ENCODE measurements around the gene KCNK2. TPM values are rescaled to one million over a fixed set of nuclear protein-coding genes. Genes with fewer than 3 reads are reported as not detected.

KCNK2 gene
- total and polyA plus RNA-seq, 2 of the 4 experiments (the other 2 are of a cell fraction): 45.9 to 86.9 TPM

- Histone ChIP-seq H3K4me3 (ENCODE audit: insufficient read depth, low read depth, low read length) (no peak overlapping the region), H2BK120ac (ENCODE audit: low read depth, low read length) (no peak overlapping the region), H4K20me1 (ENCODE audit: insufficient read depth, low read length) (no peaks in the 10 kb centered on the region), H3K56ac (ENCODE audit: extremely low read depth, insufficient read depth, low read length) (no peak overlapping the region), H2AK5ac (ENCODE audit: low read depth, low read length) (no peak overlapping the region), H4K8ac (ENCODE audit: low read depth in 2 of 2, low read length in 2 of 2) (no peak overlapping the region), H4K91ac (ENCODE audit: insufficient read depth, low read depth, low read length) (no peak overlapping the region), H4K5ac (ENCODE audit: low read depth, low read length) (no peak overlapping the region), H3K23ac (ENCODE audit: low read depth, low read length) (no peak overlapping the region), H3K79me1 (ENCODE audit: low read depth in 1 of 2, low read length in 2 of 2) (no peaks in the 10 kb centered on the region), H3K9me3 (ENCODE audit: control insufficient read depth, insufficient read depth, low read length) (no peaks in the 10 kb centered on the region), H3K4me2 (ENCODE audit: low read depth, low read length) (no peak overlapping the region), H3K14ac (replicated peaks; ENCODE audit: low read depth, low read length) (no peak overlapping the region), H3K18ac (ENCODE audit: low read depth, low read length) (no peak overlapping the region), H2AK9ac (replicated peaks; ENCODE audit: low read depth, low read length, poor library complexity) (no peak overlapping the region), H3K9me1 (ENCODE audit: insufficient read depth, low read length) (no peaks in the 10 kb centered on the region), H2BK15ac (ENCODE audit: low read depth, low read length) (no peak overlapping the region), H2BK20ac (ENCODE audit: low read depth, low read length) (no peak overlapping the region), H3K27me3 (ENCODE audit: control insufficient read depth, insufficient read depth, low read length) (no peaks in the 10 kb centered on the region), H3K9ac (ENCODE audit: low read depth, low read length) (no peak overlapping the region), H3K4me1 (ENCODE audit: control insufficient read depth, insufficient read depth, low read length) (peaks cover under 1% of the 10 kb centered on the region; the same call in 1 of the 2 replicates), H3K36me3 (ENCODE audit: control insufficient read depth, insufficient read depth, low read length) (no peaks in the 10 kb centered on the region), H2AFZ (replicated peaks; ENCODE audit: low read length, poor library complexity) (no peak overlapping the region), H2BK5ac (ENCODE audit: low read depth, low read length, poor library complexity, severe bottlenecking) (no peak overlapping the region), H3K4ac (ENCODE audit: low read depth, low read length) (no peak overlapping the region), H3K27ac (ENCODE audit: insufficient read depth, low read length) (no peak overlapping the region)
- dilution Hi-C loops (cut with HindIII; ENCODE audit: low sequenced_read_pairs, unreplicated experiment): no loop called here
- intact Hi-C loops (cut with micrococcal nuclease): no loop called here
- in situ Hi-C loops (cut with MboI; ENCODE audit: low sequenced_read_pairs): no loop called here
- DNase-seq: peak; percentile 21
- no TSS peak for BruUV-seq (replicated peaks)
- ATAC-seq (ENCODE audit: low read depth): peak; percentile 24; the same call in 1 of the 2 replicates
- WGBS, 2 experiments (ENCODE audit: extremely low coverage in 2 of 2, insufficient read length in 1 of 2): no CpG with 5 or more reads among the region's 3 CpGs
- TF ChIP-seq MXI1 (IDR thresholded peaks at IDR 0.05; ENCODE audit: borderline replicate concordance, low read depth, low read length): no peak
- TF ChIP-seq BHLHE40 (IDR thresholded peaks at IDR 0.05; ENCODE audit: low read depth, low read length): no peak
- TF ChIP-seq CEBPB (IDR thresholded peaks at IDR 0.05; ENCODE audit: low read depth, low read length): no peak
- no peak for TF ChIP-seq MAZ (IDR thresholded peaks at IDR 0.05; ENCODE audit: borderline replicate concordance, low read depth, low read length)
- no peak for TF ChIP-seq MAFK (IDR thresholded peaks at IDR 0.05; ENCODE audit: low read depth, low read length)
- no peak for TF ChIP-seq RCOR1 (IDR thresholded peaks at IDR 0.05; ENCODE audit: insufficient replicate concordance, low read length)
- no peak for TF ChIP-seq CTCF (conservative IDR thresholded peaks at IDR 0.05; ENCODE audit: low read depth, low read length)
- TF ChIP-seq SMC3 (IDR thresholded peaks at IDR 0.05; ENCODE audit: low read depth, low read length): no peak
- no peak for TF ChIP-seq RFX5 (IDR thresholded peaks at IDR 0.05; ENCODE audit: low read depth, low read length)
- no peak for TF ChIP-seq FOS (IDR thresholded peaks at IDR 0.05; ENCODE audit: low read depth, low read length)
- TF ChIP-seq RAD21 (IDR thresholded peaks at IDR 0.05; ENCODE audit: low read length): no peak
- ChIA-PET POLR2A (ENCODE audit: unreplicated experiment) (no interaction called here), CTCF (no interaction called here)
Measured at GRCh38 chr1:215285013-215285800, 202.7 kb downstream of the KCNK2 start.
